Mucosa of descending colon (tissue), 3 donors: ENCODE measurements around the gene SRR. TPM values are rescaled to one million over a fixed set of nuclear protein-coding genes. Genes with fewer than 3 reads are reported as not detected.

Experiments
- ATAC-seq: fragments of 200-7000 bp; cut with Tn5 transposase; one replicate; pipeline ENCODE4 v1.9.1; 2020; ENCODE audit warnings: mild to moderate bottlenecking, moderate library complexity
- DNase-seq, 3 donors: peaks; one replicate each; pipeline ENCODE4 v3.0.0-alpha.2; 2020
- H3K36me3 ChIP-seq: fragments of 200-600 bp; one replicate; pipeline ENCODE4 v1.8.0; 2021; ENCODE audit warnings: low read depth, mild to moderate bottlenecking
- H3K4me1 ChIP-seq: fragments of 200-600 bp; one replicate; pipeline ENCODE4 v1.8.0; 2021; ENCODE audit warnings: low read depth, mild to moderate bottlenecking
- H3K4me3 ChIP-seq: fragments of 200-600 bp; one replicate; pipeline ENCODE4 v1.8.0; 2021; ENCODE audit warnings: mild to moderate bottlenecking
- H3K9me3 ChIP-seq: fragments of 200-600 bp; one replicate; pipeline ENCODE4 v1.8.0; 2021; ENCODE audit warnings: mild to moderate bottlenecking
- CTCF ChIP-seq: fragments of 200-600 bp; IDR thresholded peaks from one replicate; pipeline ENCODE4 v1.8.0; 2022; ENCODE audit warnings: antibody characterized with exemption, mild to moderate bottlenecking
- intact Hi-C, 2 donors: fragments of 100-400 bp; cut with DNase I in 1 of 2; cut with micrococcal nuclease in 1 of 2; formaldehyde crosslinking; loops; one replicate each; pipeline versions ENCODE4 v1.11.0 to v1.11.1; 2022; cut with DNase I, micrococcal nuclease
- total RNA-seq, 3 donors: library from RNA; stranded (reverse); fragmentation: NEBNext Ultra II Directional in 2 of 3; extraction: Animal tissue kit (Norgen Biotek cat#: 25700) in 2 of 3; gene quantifications; one replicate each; pipeline versions ENCODE4 v1.2.1 to v1.2.4, GENCODE V29; 2021 to 2023
- donor health status: DM: no; HTN: no; CAD: no; lungs with moderate emphysema.
- donor health status: DM: no; HTN: no; CAD: no.
- donor health status: DM: no; HTN: yes; CAD: no.

The SRR gene
- total RNA-seq, 3 donors from 2014 or later, result 9.7 to 16.2 (median 9.8) TPM

DNA sequence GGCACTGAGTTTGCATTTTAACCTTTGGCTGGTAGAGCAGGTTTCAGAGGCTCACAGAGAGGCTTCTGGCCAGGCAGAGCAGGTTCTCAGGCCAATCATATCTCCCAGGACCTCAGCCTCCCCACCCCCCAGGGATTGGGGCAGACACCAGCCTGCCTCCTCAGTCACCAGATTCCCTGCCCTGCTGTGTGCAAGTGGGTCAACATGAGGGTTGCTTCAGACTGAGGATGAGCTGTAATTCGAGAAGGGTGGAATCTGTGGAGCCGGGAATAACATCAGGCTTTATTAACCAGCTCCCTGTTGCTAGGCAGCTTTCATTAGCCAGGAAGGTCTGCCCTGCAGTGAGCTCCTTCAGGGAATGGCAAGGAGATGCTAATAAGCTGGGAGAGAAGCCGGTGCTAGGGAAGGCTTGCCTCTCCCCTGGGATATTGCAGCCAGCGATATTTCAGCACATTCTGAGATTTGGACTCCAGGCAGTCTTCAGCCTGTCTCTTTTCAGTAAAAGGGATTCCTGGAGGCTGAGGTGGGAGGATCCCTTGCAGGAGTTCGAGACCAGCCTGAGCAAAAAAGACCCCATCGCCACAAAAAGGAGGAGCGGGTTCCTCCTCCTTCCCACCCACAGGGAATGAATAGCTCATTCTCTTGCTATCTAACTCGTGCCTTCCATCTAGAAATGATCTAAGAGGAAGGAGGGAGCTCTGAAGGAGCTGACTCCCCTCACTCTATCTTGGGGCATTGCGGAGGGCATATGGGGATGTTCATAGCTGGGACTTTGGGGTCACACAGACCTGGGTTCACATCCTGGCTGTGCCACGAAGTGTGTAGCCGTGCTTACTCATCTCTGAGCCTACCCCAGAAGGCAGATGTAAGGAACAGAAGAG, 44.3 kb downstream of the SRR start:
- DNase-seq (peak; percentile 38 to 66 (median 48)), ATAC-seq (peak; percentile 79)
- no peak for TF ChIP-seq CTCF
- no peak overlapping the region for H3K4me3 ChIP-seq
- no peaks in the 10 kb centered on the region for H3K4me1 ChIP-seq
- intact Hi-C loops, result no loop called here
- no peaks in the 10 kb centered on the region for H3K9me3 ChIP-seq
- no peaks in the 10 kb centered on the region for H3K36me3 ChIP-seq

- no peak for DNase-seq
- Histone ChIP-seq H3K36me3 (no peaks in the 10 kb centered on the region), H3K4me1 (no peaks in the 10 kb centered on the region), H3K9me3 (no peaks in the 10 kb centered on the region), H3K4me3 (no peak overlapping the region)
- TF ChIP-seq CTCF, result no peak
- intact Hi-C loops, result no loop called here
- ATAC-seq, result no peak
These were observed 47.5 kb downstream of the SRR start for GRCh38 chr17:2351269-2351668.

DNA sequence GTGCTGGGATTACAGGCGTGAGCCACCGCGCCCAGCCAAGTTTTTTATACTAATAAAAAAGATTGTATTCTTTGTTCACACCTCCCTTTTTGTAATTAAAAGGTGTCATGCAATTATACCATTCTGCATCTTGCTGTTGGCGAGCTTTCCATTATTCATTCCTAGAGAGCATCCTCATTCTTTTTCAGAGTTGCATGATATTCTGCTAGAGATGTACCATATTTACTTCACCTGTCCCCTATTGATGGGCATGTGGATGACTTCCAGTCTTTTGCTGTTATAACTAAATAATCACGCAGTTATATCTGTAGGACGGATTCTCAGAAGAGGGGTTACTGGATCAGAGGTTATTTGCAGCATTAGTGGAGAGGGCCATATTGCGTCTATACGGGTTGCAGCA, 50.6 kb downstream of the SRR start:
- H3K9me3 ChIP-seq, result no peaks in the 10 kb centered on the region
- TF ChIP-seq CTCF, result no peak
- ATAC-seq (no peak), DNase-seq (no peak)
- H3K4me1 ChIP-seq, result no peaks in the 10 kb centered on the region
- no peaks in the 10 kb centered on the region for H3K36me3 ChIP-seq
- intact Hi-C loops, result no loop called here
- no peak overlapping the region for H3K4me3 ChIP-seq

DNA sequence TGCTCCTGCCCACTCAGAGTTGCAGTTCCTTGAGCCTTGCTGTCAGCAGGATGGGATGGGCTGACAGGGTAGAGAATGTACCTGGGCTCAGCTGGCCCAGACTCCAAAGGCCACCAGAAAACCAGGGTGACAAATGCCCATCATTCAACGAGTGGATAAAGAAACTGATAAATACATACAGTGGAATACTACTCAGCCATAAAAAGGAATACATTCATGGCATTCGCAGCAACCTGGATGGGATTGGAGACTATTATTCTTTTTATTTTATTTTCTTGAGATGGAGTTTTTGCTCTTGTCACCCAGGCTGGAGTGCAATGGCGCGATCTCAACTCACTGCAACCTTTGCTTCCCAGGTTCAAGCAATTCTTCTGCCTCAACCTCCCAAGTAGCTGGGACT, 53.5 kb downstream of the SRR start:
- no peak overlapping the region for H3K4me3 ChIP-seq
- TF ChIP-seq CTCF, result no peak
- ATAC-seq (no peak), DNase-seq (no peak)
- H3K9me3 ChIP-seq, result no peaks in the 10 kb centered on the region
- intact Hi-C loops, result no loop called here
- no peaks in the 10 kb centered on the region for H3K36me3 ChIP-seq
- H3K4me1 ChIP-seq, result no peaks in the 10 kb centered on the region

GRCh38 chr17:2357931-2358434, 54.2 kb downstream of the SRR start:
- Histone ChIP-seq H3K4me1 (no peaks in the 10 kb centered on the region), H3K4me3 (no peak overlapping the region), H3K9me3 (no peaks in the 10 kb centered on the region), H3K36me3 (no peaks in the 10 kb centered on the region)
- TF ChIP-seq CTCF, result no peak
- intact Hi-C loops, result no loop called here
- ATAC-seq (no peak), DNase-seq (peak in 1 of 3 donors; percentile 34)
